A673 (cell line): ENCODE data around the gene TTLL3.

Experiments used
- CTCF ChIP-seq: fragments of 300-800, 200-600 bp; sonication (generic); conservative IDR thresholded peaks from 2 replicates; pipeline ENCODE4 v1.5.1; 2017; ENCODE audit warnings: low read depth, mild to moderate bottlenecking, antibody characterized with exemption, low read length, moderate library complexity, mixed read lengths
- EZH2 ChIP-seq: fragments of 200-600 bp; sonication (generic); IDR thresholded peaks from 2 replicates; pipeline ENCODE4 v1.6.1; 2017; ENCODE audit warnings: borderline replicate concordance, low read depth, mild to moderate bottlenecking, mixed read lengths, antibody characterized with exemption, low read length; ENCODE audit not compliant: poor library complexity, severe bottlenecking

- TF ChIP-seq CTCF: no peak
- TF ChIP-seq EZH2: no peak
These were observed 42.6 kb upstream of the TTLL3 start for GRCh38 chr3:9767418-9767817.
